K562 (cell line): ENCODE measurements around the gene ZNF692. TPM values are rescaled to one million over a fixed set of nuclear protein-coding genes. Genes with fewer than 3 reads are reported as not detected.

Experiments used
- DNMT1 ChIP-seq: fragments of 450-650 bp; IDR thresholded peaks from 2 replicates; pipeline ENCODE4 v1.6.1; 2016; ENCODE audit warnings: antibody characterized with exemption, mild to moderate bottlenecking
- GABPA ChIP-seq: fragments of 200-800 bp; sonication (Bioruptor generic); conservative IDR thresholded peaks from 2 replicates; pipeline ENCODE4 v1.6.1; 2016; ENCODE audit warnings: low read depth, missing genetic modification characterization, missing compliant biosample characterization
- IFI16 ChIP-seq: fragments of 250-450 bp; sonication (Bioruptor Pico); IDR thresholded peaks from 2 replicates; pipeline ENCODE4 v2.1.2; 2022; ENCODE audit warnings: mild to moderate bottlenecking, inconsistent platforms
- ILF3 ChIP-seq: fragments of 450-650 bp; IDR thresholded peaks from 2 replicates; pipeline ENCODE4 v1.6.1; 2018; ENCODE audit warnings: antibody characterized with exemption, mild to moderate bottlenecking, moderate library complexity, borderline replicate concordance
- JUN ChIP-seq, 2 experiments: sonication (generic) in 1 of 2; formaldehyde crosslinking in 1 of 2; IDR thresholded peaks; 2 replicates each; pipeline versions ENCODE4 v1.6.1 to v1.8.0; 2012 to 2022; ENCODE audit warnings: borderline replicate concordance in 2 of 2, mild to moderate bottlenecking in 2 of 2, improper control_type of control experiment in 1 of 2, low read depth in 1 of 2, low read length in 1 of 2, missing genetic modification reagents in 1 of 2
- KLF13 ChIP-seq: fragments of 450-650 bp; IDR thresholded peaks from 2 replicates; pipeline ENCODE4 v1.6.1; 2016; ENCODE audit warnings: missing genetic modification characterization, low read depth, mild to moderate bottlenecking, missing compliant biosample characterization, moderate library complexity, borderline replicate concordance
- NCOA2 ChIP-seq, 2 experiments: fragments of 450-650 bp; IDR thresholded peaks; 2 replicates each; pipeline ENCODE4 v1.6.1; 2018; ENCODE audit warnings: mild to moderate bottlenecking in 2 of 2, moderate library complexity in 1 of 2; ENCODE audit not compliant: partially characterized antibody in 2 of 2
- NFRKB ChIP-seq: fragments of 450-650 bp; IDR thresholded peaks from 2 replicates; pipeline ENCODE4 v1.6.1; 2016; ENCODE audit warnings: low read depth
- RBM15 ChIP-seq: fragments of 200-400 bp; formaldehyde crosslinking; IDR thresholded peaks from 2 replicates; pipeline ENCODE4 v1.6.1; 2018; ENCODE audit warnings: mild to moderate bottlenecking, low read length, moderate library complexity; ENCODE audit not compliant: insufficient read depth
- SMARCC2 ChIP-seq: fragments of 450-650 bp; IDR thresholded peaks from 2 replicates; pipeline ENCODE4 v1.6.1; 2017; ENCODE audit warnings: antibody characterized with exemption, moderate library complexity, mild to moderate bottlenecking, low read depth
- SNRNP70 ChIP-seq: fragments of 200-400 bp; formaldehyde crosslinking; optimal IDR thresholded peaks from 2 replicates; pipeline ENCODE3; 2017; ENCODE audit warnings: low read depth, low read length
- ZSCAN29 ChIP-seq: fragments of 450-650 bp; IDR thresholded peaks from 2 replicates; pipeline ENCODE4 v1.6.1; 2017
- polyA plus RNA-seq, 8 experiments: library from polyadenylated mRNA; depleted of rRNA in 4 of 8; stranded (reverse) in 5 of 8; unstranded in 3 of 8; fragments of >200 nt; fragmentation: Nextera tagmentation in 2 of 8; fragmentation: Illumina TruSeq in 1 of 8; extraction: Ambion mirVana in 2 of 8; extraction: Trizol in 1 of 8; gene quantifications; 2 replicates each; pipeline versions ENCODE4 v1.2.1 to v1.2.3, GENCODE V29; 2011 to 2014; ENCODE audit warnings: inconsistent platforms in 1 of 8, missing spikeins in 1 of 8
- total RNA-seq, 7 experiments: library from RNA; depleted of rRNA in 6 of 7; stranded (reverse); fragments of >200 nt in 6 of 7; fragmentation: Illumina TruSeq in 2 of 7; extraction: Trizol in 2 of 7; gene quantifications; 2 replicates each; pipeline versions ENCODE4 v1.2.1 to v1.2.3, GENCODE V29; 2011 to 2021; ENCODE audit warnings: low replicate concordance in 1 of 7
- TF ChIP-seq, protein P1 (sequence below): sonication (generic); formaldehyde crosslinking; IDR thresholded peaks from 2 replicates; pipeline ENCODE4 v1.9.0; 2022; ENCODE audit warnings: mild to moderate bottlenecking, missing genetic modification reagents
- TF ChIP-seq, protein P2 (sequence below): fragments of 250-450 bp; sonication (Bioruptor Pico); IDR thresholded peaks from 2 replicates; pipeline ENCODE4 v1.5.0; 2020; ENCODE audit warnings: mild to moderate bottlenecking
- TF ChIP-seq, protein P3 (sequence below): fragments of 250-450 bp; sonication (Bioruptor Pico); IDR thresholded peaks from 2 replicates; pipeline ENCODE4 v1.8.0; 2022; ENCODE audit warnings: inconsistent platforms
- TF ChIP-seq, protein P4 (sequence below): fragments of 250-450 bp; sonication (Bioruptor Pico); IDR thresholded peaks from 2 replicates; pipeline ENCODE4 v1.4.0; 2020; ENCODE audit warnings: mild to moderate bottlenecking, moderate library complexity, borderline replicate concordance

ZNF692 gene
- total and polyA plus RNA-seq, 9 of the 15 experiments (the other 6 are each of a cell fraction or from before 2014, with no cell fraction given): 8.4 to 143 (median 55.9) TPM

DNA sequence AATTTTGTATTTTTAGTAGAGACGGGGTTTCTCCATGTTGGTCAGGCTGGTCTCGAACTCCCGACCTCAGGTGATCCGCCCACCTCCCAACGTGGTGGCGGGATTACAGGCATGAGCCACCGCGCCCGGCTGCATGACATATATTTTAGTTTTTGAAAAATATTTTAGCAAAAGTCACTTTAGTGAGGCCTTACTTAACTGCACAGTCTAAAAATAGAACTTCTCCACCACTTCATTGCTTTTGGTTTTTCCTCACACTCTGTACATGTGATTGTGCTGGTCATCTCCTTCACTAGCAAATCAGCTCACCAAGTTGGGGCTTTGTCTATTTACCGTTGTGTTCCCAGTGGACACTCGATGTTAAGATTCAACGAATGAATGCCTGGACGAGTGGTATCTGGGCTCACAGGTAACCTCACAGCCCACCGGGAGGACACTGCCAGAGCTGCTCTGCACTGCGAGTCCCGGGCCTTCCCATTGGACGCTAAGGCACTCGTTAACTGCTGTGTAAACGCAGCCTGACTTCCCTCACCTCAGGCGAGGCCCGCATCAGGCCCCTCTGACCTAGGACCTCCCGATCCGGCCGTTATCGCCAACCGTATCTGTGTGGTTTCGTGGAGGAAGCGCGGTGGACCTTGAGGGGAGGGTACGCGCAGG lies 14.0 kb upstream of the ZNF692 start (continued):
- TF ChIP-seq, protein P1, sequence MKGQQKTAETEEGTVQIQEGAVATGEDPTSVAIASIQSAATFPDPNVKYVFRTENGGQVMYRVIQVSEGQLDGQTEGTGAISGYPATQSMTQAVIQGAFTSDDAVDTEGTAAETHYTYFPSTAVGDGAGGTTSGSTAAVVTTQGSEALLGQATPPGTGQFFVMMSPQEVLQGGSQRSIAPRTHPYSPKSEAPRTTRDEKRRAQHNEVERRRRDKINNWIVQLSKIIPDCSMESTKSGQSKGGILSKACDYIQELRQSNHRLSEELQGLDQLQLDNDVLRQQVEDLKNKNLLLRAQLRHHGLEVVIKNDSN (CRISPR knock-in tag): peak; percentile 36; the same call in 1 of the 2 replicates
- TF ChIP-seq JUN (IDR thresholded peaks at IDR 0.05; ENCODE audit: borderline replicate concordance, low read depth, low read length) (no peak), JUN (CRISPR knock-in tag; IDR thresholded peaks at IDR 0.05; ENCODE audit: borderline replicate concordance) (no peak), IFI16 (CRISPR knock-in tag) (no peak), ILF3 (peak; percentile 70; the same call in 1 of the 2 replicates), NCOA2 (IDR thresholded peaks at IDR 0.05; ENCODE audit: partially characterized antibody in 2 of 2) (no peak), KLF13 (tag) (peak; percentile 75), GABPA (tag) (no peak), NFRKB (no peak), SNRNP70 (no peak), DNMT1 (no peak), RBM15 (no peak), ZSCAN29 (no peak), SMARCC2 (no peak)
- TF ChIP-seq, protein P2, sequence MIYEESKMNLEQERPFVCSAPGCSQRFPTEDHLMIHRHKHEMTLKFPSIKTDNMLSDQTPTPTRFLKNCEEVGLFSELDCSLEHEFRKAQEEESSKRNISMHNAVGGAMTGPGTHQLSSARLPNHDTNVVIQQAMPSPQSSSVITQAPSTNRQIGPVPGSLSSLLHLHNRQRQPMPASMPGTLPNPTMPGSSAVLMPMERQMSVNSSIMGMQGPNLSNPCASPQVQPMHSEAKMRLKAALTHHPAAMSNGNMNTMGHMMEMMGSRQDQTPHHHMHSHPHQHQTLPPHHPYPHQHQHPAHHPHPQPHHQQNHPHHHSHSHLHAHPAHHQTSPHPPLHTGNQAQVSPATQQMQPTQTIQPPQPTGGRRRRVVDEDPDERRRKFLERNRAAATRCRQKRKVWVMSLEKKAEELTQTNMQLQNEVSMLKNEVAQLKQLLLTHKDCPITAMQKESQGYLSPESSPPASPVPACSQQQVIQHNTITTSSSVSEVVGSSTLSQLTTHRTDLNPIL (CRISPR knock-in tag): no peak
- TF ChIP-seq, protein P3, sequence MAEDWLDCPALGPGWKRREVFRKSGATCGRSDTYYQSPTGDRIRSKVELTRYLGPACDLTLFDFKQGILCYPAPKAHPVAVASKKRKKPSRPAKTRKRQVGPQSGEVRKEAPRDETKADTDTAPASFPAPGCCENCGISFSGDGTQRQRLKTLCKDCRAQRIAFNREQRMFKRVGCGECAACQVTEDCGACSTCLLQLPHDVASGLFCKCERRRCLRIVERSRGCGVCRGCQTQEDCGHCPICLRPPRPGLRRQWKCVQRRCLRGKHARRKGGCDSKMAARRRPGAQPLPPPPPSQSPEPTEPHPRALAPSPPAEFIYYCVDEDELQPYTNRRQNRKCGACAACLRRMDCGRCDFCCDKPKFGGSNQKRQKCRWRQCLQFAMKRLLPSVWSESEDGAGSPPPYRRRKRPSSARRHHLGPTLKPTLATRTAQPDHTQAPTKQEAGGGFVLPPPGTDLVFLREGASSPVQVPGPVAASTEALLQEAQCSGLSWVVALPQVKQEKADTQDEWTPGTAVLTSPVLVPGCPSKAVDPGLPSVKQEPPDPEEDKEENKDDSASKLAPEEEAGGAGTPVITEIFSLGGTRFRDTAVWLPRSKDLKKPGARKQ (CRISPR knock-in tag): no peak
- TF ChIP-seq, protein P4, sequence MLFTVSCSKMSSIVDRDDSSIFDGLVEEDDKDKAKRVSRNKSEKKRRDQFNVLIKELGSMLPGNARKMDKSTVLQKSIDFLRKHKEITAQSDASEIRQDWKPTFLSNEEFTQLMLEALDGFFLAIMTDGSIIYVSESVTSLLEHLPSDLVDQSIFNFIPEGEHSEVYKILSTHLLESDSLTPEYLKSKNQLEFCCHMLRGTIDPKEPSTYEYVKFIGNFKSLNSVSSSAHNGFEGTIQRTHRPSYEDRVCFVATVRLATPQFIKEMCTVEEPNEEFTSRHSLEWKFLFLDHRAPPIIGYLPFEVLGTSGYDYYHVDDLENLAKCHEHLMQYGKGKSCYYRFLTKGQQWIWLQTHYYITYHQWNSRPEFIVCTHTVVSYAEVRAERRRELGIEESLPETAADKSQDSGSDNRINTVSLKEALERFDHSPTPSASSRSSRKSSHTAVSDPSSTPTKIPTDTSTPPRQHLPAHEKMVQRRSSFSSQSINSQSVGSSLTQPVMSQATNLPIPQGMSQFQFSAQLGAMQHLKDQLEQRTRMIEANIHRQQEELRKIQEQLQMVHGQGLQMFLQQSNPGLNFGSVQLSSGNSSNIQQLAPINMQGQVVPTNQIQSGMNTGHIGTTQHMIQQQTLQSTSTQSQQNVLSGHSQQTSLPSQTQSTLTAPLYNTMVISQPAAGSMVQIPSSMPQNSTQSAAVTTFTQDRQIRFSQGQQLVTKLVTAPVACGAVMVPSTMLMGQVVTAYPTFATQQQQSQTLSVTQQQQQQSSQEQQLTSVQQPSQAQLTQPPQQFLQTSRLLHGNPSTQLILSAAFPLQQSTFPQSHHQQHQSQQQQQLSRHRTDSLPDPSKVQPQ: 0 out of 2 replicates have a peak, but pooled peaks have one; percentile 7
